ENCODE results near the gene STIP1. TPM values are rescaled to one million over a fixed set of nuclear protein-coding genes. Genes with fewer than 3 reads are reported as not detected.

The STIP1 gene
- total and polyA plus RNA-seq, 2 of the 4 experiments (the other 2 are of a cell fraction), result 201 to 489 TPM

- WGBS, 2 experiments (ENCODE audit: extremely low coverage in 2 of 2, insufficient read length in 1 of 2), result 78% methylated on average over 8 of the region's 16 CpGs; no CpG with 5 or more reads in 1 of the 2 experiments
- ChIA-PET POLR2A (ENCODE audit: unreplicated experiment) (no interaction called here), CTCF (no interaction called here)
- H4K8ac ChIP-seq (ENCODE audit: low read depth in 2 of 2, low read length in 2 of 2), result no peak overlapping the region
- H3K4me2 ChIP-seq (ENCODE audit: low read depth, low read length), result no peak overlapping the region
- H3K9me1 ChIP-seq (ENCODE audit: insufficient read depth, low read length), result no peaks in the 10 kb centered on the region
- H3K79me1 ChIP-seq (ENCODE audit: low read depth in 1 of 2, low read length in 2 of 2), result no peaks in the 10 kb centered on the region; a peak in 1 of 4 replicates
- H3K4me1 ChIP-seq (ENCODE audit: control insufficient read depth, insufficient read depth, low read length), result no peaks in the 10 kb centered on the region
- H3K9me3 ChIP-seq (ENCODE audit: control insufficient read depth, insufficient read depth, low read length), result no peaks in the 10 kb centered on the region
- ATAC-seq (ENCODE audit: low read depth) (no peak), DNase-seq (no peak)
- H2BK120ac ChIP-seq (ENCODE audit: low read depth, low read length), result no peak overlapping the region
- H3K4ac ChIP-seq (ENCODE audit: low read depth, low read length), result no peak overlapping the region
- no peaks in the 10 kb centered on the region for H3K36me3 ChIP-seq (ENCODE audit: control insufficient read depth, insufficient read depth, low read length)
- no peak overlapping the region for H3K23ac ChIP-seq (ENCODE audit: low read depth, low read length)
- H3K4me3 ChIP-seq (ENCODE audit: insufficient read depth, low read depth, low read length), result no peak overlapping the region
- no peak overlapping the region for H2BK5ac ChIP-seq (ENCODE audit: low read depth, low read length, poor library complexity, severe bottlenecking)
- no peaks in the 10 kb centered on the region; the same call in 1 of the 2 replicates for H4K20me1 ChIP-seq (ENCODE audit: insufficient read depth, low read length)
- H2BK20ac ChIP-seq (ENCODE audit: low read depth, low read length), result no peak overlapping the region
- H4K91ac ChIP-seq (ENCODE audit: insufficient read depth, low read depth, low read length), result no peak overlapping the region
- no peak overlapping the region for H3K9ac ChIP-seq (ENCODE audit: low read depth, low read length)
- H3K14ac ChIP-seq (replicated peaks; ENCODE audit: low read depth, low read length), result no peak overlapping the region
- in situ Hi-C loops (cut with MboI; ENCODE audit: low sequenced_read_pairs) (no loop called here), intact Hi-C loops (cut with micrococcal nuclease) (no loop called here), dilution Hi-C loops (cut with HindIII; ENCODE audit: low sequenced_read_pairs, unreplicated experiment) (no loop called here)
- no peak overlapping the region for H3K27ac ChIP-seq (ENCODE audit: insufficient read depth, low read length)
- no peak overlapping the region for H3K56ac ChIP-seq (ENCODE audit: extremely low read depth, insufficient read depth, low read length)
- no TSS peak for BruUV-seq (replicated peaks)
- H3K27me3 ChIP-seq (ENCODE audit: control insufficient read depth, insufficient read depth, low read length), result no peaks in the 10 kb centered on the region
- no peak overlapping the region for H3K18ac ChIP-seq (ENCODE audit: low read depth, low read length)
- TF ChIP-seq, protein P1, sequence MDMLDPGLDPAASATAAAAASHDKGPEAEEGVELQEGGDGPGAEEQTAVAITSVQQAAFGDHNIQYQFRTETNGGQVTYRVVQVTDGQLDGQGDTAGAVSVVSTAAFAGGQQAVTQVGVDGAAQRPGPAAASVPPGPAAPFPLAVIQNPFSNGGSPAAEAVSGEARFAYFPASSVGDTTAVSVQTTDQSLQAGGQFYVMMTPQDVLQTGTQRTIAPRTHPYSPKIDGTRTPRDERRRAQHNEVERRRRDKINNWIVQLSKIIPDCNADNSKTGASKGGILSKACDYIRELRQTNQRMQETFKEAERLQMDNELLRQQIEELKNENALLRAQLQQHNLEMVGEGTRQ (IDR thresholded peaks at IDR 0.05; ENCODE audit: low read depth, low read length), result no peak
- no peak for TF ChIP-seq SMC3 (IDR thresholded peaks at IDR 0.05; ENCODE audit: low read depth, low read length)
- no peak for TF ChIP-seq MAZ (IDR thresholded peaks at IDR 0.05; ENCODE audit: borderline replicate concordance, low read depth, low read length)
- no peak overlapping the region for H2AK9ac ChIP-seq (replicated peaks; ENCODE audit: low read depth, low read length, poor library complexity)
- H2BK15ac ChIP-seq (ENCODE audit: low read depth, low read length), result no peak overlapping the region
- H4K5ac ChIP-seq (ENCODE audit: low read depth, low read length), result no peak overlapping the region
- H2AK5ac ChIP-seq (ENCODE audit: low read depth, low read length), result no peak overlapping the region
- H2AFZ ChIP-seq (replicated peaks; ENCODE audit: low read length, poor library complexity), result no peak overlapping the region
These were observed 47.6 kb upstream of the STIP1 start for GRCh38 chr11:64138398-64138797.
